Erythroblast (primary cell): Measurements from ENCODE around the gene CALN1.

ENCODE experiments used
- GATA1 ChIP-seq: IDR thresholded peaks from 2 replicates; pipeline ENCODE4 v1.6.1; 2011; ENCODE audit warnings: low read depth, mild to moderate bottlenecking, control low read depth, low read length, moderate library complexity
- POLR2A ChIP-seq: IDR thresholded peaks from 2 replicates; pipeline ENCODE4 v1.6.1; 2011; ENCODE audit warnings: mild to moderate bottlenecking, low read length

DNA sequence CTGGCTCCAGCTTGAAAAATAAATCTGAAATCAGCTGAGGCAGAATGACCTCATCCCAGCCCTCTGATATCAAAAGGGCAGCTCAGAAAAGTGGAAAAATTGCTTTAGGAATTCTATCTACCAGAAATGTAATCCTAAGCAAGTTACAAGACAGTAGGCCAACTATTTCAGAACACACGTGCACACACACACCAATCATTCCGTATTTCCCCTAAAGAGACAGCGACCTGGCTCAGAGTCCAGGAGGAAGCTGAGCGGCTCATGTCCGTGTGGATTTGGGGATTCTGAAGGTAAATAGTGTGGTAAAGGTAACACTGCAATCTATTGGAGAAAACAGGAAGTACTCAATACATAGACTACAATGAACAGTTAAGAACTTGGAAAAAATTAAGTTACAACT is 288.2 kb downstream of the CALN1 start:
- no peak for TF ChIP-seq POLR2A
- TF ChIP-seq GATA1, result no peak
